ENCODE data around the gene ZNF740. TPM values are rescaled to one million over a fixed set of nuclear protein-coding genes. Genes with fewer than 3 reads are reported as not detected.

Gene ZNF740
- total RNA-seq, 1 experiment from 2014 or later, result 65.8 TPM

GRCh38 chr12:53223389-53224060 lies 43.0 kb downstream of the ZNF740 start:
- ChIA-PET POLR2A (ENCODE audit: unreplicated experiment) (no interaction called here), CTCF (interaction anchor here (0.6 to 0.7 kb wide), 2 partner anchors 43 to 61 kb away, joined by 7 to 14 read pairs; partner anchors contain the start of gene ZNF740)
- TF ChIP-seq EZH2 (IDR thresholded peaks at IDR 0.05; ENCODE audit: low read depth) (no peak), CTCF (conservative IDR thresholded peaks at IDR 0.05) (no peak)
- intact Hi-C loops (cut with micrococcal nuclease; ENCODE audit: unreplicated experiment), result no loop called here
- peaks cover 39% of the 10 kb centered on the region for H3K79me2 ChIP-seq (ENCODE audit: low read depth)
- no peak overlapping the region for H2AFZ ChIP-seq
- BruUV-seq (replicated peaks), result no TSS peak
- H3K27me3 ChIP-seq (ENCODE audit: insufficient read depth, low read depth), result no peaks in the 10 kb centered on the region
- DNase-seq, result no peak
- H3K9me2 ChIP-seq (ENCODE audit: insufficient read depth), result no peaks in the 10 kb centered on the region
- 0 out of 2 replicates have a peak overlapping the region, but pooled peaks have one; percentile 23 for H3K27ac ChIP-seq
- H3F3A ChIP-seq (ENCODE audit: insufficient read depth, low read depth), result peaks cover 44% of the 10 kb centered on the region
- no peaks in the 10 kb centered on the region for H3K9me3 ChIP-seq (ENCODE audit: insufficient read depth, low read depth)
- no peak overlapping the region for H3K4me2 ChIP-seq
- no peaks in the 10 kb centered on the region for H3K36me3 ChIP-seq (ENCODE audit: low read depth)
- H3K4me3 ChIP-seq, result no peak overlapping the region
- H3K4me1 ChIP-seq (replicated peaks; ENCODE audit: insufficient read depth), result peaks cover 61% of the 10 kb centered on the region
- no peaks in the 10 kb centered on the region for H4K20me1 ChIP-seq (ENCODE audit: insufficient read depth)

GRCh38 chr12:53224061-53224896 lies 43.8 kb downstream of the ZNF740 start:
- Histone ChIP-seq H3K4me3 (no peak overlapping the region), H3K36me3 (ENCODE audit: low read depth) (peaks cover 5% of the 10 kb centered on the region; the same call in 1 of the 2 replicates), H3K9me3 (ENCODE audit: insufficient read depth, low read depth) (no peaks in the 10 kb centered on the region), H3K27ac (peak overlapping the region; percentile 23; the same call in 1 of the 2 replicates), H3K27me3 (ENCODE audit: insufficient read depth, low read depth) (no peaks in the 10 kb centered on the region), H4K20me1 (ENCODE audit: insufficient read depth) (no peaks in the 10 kb centered on the region), H3F3A (ENCODE audit: insufficient read depth, low read depth) (peaks cover 44% of the 10 kb centered on the region), H3K4me2 (peak overlapping the region; percentile 41), H3K9me2 (ENCODE audit: insufficient read depth) (no peaks in the 10 kb centered on the region), H3K4me1 (replicated peaks; ENCODE audit: insufficient read depth) (peaks cover 59% of the 10 kb centered on the region), H2AFZ (no peak overlapping the region), H3K79me2 (ENCODE audit: low read depth) (peaks cover 38% of the 10 kb centered on the region)
- ChIA-PET POLR2A (ENCODE audit: unreplicated experiment) (interaction anchor here (0.5 to 0.7 kb wide), 3 partner anchors 120 to 344 kb away, joined by 3 read pairs; no protein-coding TSS in a partner anchor), CTCF (interaction anchor here (0.6 to 1.0 kb wide), 2 partner anchors 27 to 44 kb away, joined by 3 to 14 read pairs; partner anchors contain the start of gene ZNF740)
- DNase-seq, result peak; percentile 54 to 76
- intact Hi-C loops (cut with micrococcal nuclease; ENCODE audit: unreplicated experiment), result no loop called here
- BruUV-seq (replicated peaks), result no TSS peak
- TF ChIP-seq EZH2 (IDR thresholded peaks at IDR 0.05; ENCODE audit: low read depth) (no peak), CTCF (conservative IDR thresholded peaks at IDR 0.05) (0 out of 2 replicates have a peak, but pooled peaks have one; percentile 36)

- peaks cover 10% of the 10 kb centered on the region; the same call in 1 of the 2 replicates for H3K36me3 ChIP-seq (ENCODE audit: low read depth)
- H3K79me2 ChIP-seq (ENCODE audit: low read depth), result peaks cover 39% of the 10 kb centered on the region
- no peaks in the 10 kb centered on the region for H3K27me3 ChIP-seq (ENCODE audit: insufficient read depth, low read depth)
- H4K20me1 ChIP-seq (ENCODE audit: insufficient read depth), result no peaks in the 10 kb centered on the region
- no peaks in the 10 kb centered on the region for H3K9me3 ChIP-seq (ENCODE audit: insufficient read depth, low read depth)
- no peaks in the 10 kb centered on the region for H3K9me2 ChIP-seq (ENCODE audit: insufficient read depth)
- TF ChIP-seq CTCF (conservative IDR thresholded peaks at IDR 0.05), result no peak
- no peak for TF ChIP-seq EZH2 (IDR thresholded peaks at IDR 0.05; ENCODE audit: low read depth)
- intact Hi-C loops (cut with micrococcal nuclease; ENCODE audit: unreplicated experiment), result no loop called here
- H2AFZ ChIP-seq, result no peak overlapping the region
- H3K4me1 ChIP-seq (replicated peaks; ENCODE audit: insufficient read depth), result peaks cover 64% of the 10 kb centered on the region
- H3F3A ChIP-seq (ENCODE audit: insufficient read depth, low read depth), result peaks cover 49% of the 10 kb centered on the region
- H3K4me3 ChIP-seq, result no peak overlapping the region
- ChIA-PET CTCF (interaction anchor here (1.0 kb wide), 1 partner anchor 27 kb away, joined by 3 read pairs; a partner anchor contains a TSS), POLR2A (ENCODE audit: unreplicated experiment) (interaction anchor here (0.7 kb wide), 2 partner anchors 120 to 344 kb away, joined by 3 read pairs; no protein-coding TSS in a partner anchor)
- BruUV-seq (replicated peaks), result no TSS peak
- H3K4me2 ChIP-seq, result peak overlapping the region; percentile 41
- DNase-seq, result no peak
- H3K27ac ChIP-seq, result peak overlapping the region; percentile 20; the same call in 1 of the 2 replicates
Observed at GRCh38 chr12:53224897-53225634, 44.5 kb downstream of the ZNF740 start.

All from PC-9 (cell line).